NCI-H460 (cell line): ENCODE data around the gene NAV2. TPM values are rescaled to one million over a fixed set of nuclear protein-coding genes. Genes with fewer than 3 reads are reported as not detected.
A peak's percentile ranks its signal among the peaks of the same experiment; 100 is the strongest.
"Not testable (repeated sequence)": the region's sequence is repeated elsewhere in the genome, so short reads cannot be mapped to it uniquely, and the experiment has no call there.

Source experiments
- DNase-seq: peaks from one replicate; pipeline ENCODE4 v3.0.0-alpha.2; 2016; ENCODE audit warnings: low read depth; ENCODE audit errors: extremely low read depth
- total RNA-seq: library from RNA; depleted of rRNA; stranded (reverse); fragments of >200 nt; shearing (Covaris generic); gene quantifications from 2 replicates; pipeline ENCODE4 v1.2.3, GENCODE V29; 2014

The NAV2 gene
- total RNA-seq, 1 experiment from 2014 or later, result 15.6 TPM

DNA sequence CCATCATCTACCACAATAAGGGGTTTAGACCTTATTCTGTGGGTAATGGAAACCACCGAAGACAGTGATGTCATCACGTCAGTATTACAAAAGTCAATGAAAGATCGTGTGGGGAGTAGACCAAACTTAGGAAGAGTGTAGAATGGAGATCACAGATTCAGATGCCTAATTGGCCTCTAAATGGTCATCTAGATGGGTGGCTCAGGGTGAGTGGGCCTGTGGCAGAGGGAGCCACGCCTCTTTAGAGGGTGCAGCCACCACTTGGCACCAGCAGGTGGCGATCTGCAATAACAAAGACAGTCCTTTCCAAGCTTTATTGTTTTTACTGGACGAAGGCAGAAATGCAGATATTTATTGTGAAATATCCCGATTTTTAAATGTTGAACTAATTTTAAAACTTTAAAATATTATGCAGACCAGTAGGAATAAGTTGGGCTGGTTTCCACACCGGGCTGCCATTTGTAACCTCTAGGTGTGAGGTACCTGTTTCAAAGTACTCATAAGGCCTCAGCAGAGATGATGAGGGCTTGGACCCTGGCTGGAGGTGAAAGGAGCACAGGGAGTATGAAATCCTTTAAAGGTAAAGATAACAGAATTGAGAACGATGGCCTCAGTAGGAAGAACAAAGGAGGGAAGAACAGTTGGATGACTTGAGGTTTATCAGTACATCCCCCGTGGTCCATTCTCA lies 225.7 kb downstream of the NAV2 start:
- peak; percentile 59 for DNase-seq

DNA sequence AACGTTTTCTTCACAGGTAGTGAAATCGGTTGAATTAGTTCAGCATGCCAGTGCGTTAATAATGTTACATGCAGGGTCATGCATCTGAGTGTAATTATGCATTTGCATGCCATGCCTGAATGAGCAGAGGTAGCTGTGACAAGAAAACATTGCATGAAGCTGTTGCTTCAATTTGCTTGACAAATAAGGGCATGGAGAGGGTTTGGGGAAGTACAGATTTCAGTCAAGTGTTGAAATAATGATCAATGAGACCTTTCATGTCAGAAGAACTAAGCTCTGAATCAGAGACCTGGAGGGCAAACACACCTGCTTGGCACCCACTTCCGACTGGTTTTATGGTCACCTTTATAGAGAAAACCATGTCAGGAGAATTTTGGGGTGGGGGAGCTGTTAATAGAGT lies 226.2 kb downstream of the NAV2 start:
- no peak for DNase-seq

DNA sequence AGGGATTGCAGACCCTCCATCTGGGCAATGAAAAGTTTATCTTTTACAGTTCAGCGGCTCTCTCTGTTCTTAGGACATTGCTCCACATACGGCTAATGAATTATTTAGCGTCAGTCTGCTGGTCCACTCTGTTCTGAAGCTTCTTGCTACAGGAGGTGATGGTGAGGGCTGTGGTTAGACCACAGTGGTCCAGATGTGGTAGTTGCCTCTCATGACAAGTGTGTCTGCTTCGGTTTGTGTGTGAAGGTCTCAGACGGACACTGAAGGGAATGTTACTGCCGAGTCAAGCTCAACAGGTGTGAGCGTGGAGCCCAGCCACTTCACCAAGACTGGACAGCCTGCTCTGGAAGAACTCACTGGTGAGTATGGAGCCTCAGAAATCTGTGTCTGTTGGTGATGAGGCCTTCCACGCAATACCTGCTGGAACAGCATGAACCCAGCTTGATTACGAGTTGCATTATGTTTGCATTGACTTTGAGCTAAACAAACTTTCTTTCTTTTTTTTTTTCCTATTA lies 226.8 kb downstream of the NAV2 start:
- DNase-seq, result no peak

DNA sequence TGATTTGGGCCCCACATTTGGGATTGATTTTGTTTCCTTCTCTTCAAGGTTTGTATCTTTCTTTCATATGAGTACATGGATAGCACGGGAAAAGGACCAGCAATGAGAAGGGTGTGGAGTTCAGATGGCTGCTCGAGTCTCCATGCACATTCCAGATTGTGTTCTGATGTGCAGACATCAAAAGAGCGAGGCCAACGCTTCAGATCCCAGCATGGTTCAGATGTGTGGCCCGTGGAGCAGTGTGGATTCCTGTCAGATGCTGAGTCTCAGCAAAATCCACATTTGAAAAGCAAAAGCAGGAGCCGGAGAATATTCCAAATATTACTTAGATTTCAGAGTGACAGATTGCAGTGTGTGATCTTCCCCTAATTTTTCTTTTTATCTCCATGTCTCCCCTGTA lies 228.2 kb downstream of the NAV2 start:
- DNase-seq, result no peak

DNA sequence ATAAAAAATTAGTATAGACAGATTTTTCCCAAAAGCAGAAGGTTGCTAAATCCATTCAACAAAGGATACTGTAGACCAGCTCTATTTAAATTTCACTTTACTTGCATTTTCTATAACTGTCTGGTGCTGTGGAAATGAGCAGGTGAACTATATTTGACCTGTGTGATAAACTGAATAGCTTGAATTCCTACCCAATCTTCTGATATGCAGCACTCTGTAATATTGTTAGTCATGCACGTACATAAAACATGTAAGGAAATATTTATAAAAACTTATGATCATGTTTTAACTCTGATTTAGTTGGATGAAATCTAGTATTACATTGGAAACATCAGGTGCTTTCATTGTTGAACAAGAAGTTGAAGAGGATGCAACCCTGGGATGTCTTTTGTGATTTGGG lies 234.0 kb downstream of the NAV2 start:
- no peak for DNase-seq

GRCh38 chr11:19947537-19948114 lies 235.0 kb downstream of the NAV2 start:
- no peak for DNase-seq

DNA sequence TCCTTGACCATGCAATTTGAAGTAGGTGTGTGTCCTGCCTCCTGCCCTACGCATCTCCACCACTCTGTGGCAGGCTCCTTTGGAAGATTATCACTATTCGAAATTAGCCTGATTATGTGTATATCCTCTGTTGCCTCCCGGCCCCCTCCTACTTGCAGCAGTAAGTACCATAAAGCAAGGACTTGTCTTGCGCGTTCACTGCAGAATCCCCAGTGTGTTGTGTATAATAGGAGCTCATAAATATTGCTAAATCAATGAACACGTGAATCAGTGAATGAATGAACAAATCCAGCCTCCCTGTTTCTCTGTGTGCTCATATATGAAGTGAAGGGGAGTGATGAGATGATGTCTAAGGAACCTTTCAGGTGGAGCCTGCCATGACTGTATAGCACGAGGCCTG lies 237.0 kb downstream of the NAV2 start:
- no peak for DNase-seq

DNA sequence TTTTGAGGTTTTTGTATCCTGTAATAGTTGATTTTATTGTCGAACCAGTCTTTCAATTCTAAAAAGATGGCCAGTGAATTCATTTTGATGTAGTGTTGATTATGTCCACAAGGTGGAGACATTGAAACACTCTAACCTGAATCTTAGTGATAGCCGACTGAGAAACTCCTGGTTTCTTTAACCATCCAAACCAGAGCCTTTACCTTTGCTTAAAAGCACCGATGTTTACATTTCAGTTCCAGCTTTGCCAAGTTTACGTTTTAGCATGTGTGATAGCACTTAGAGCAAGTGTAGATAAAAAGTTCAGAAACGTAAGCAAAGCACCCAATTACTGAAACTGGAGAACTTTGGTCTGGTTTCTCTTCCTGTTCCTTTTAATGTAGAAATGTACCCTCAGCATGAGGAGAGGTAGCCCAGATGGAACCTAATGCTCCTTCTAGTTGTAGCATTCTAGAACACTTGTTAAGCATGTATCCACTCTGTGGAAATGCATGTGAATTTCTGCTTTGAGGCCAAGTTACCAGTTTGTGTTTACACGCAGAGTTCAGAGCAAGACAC lies 239.0 kb downstream of the NAV2 start:
- DNase-seq, result peak; percentile 69

- no peak for DNase-seq
These were observed 239.5 kb downstream of the NAV2 start for GRCh38 chr11:19952116-19952605.

- no peak for DNase-seq
These were observed 240.3 kb downstream of the NAV2 start for GRCh38 chr11:19952911-19953310.

- DNase-seq, result no peak
These were observed 240.7 kb downstream of the NAV2 start for GRCh38 chr11:19953336-19953735.

- DNase-seq, result peak; percentile 48
These were observed 241.3 kb downstream of the NAV2 start for GRCh38 chr11:19953909-19954308.

- DNase-seq, result no peak
These were observed 242.3 kb downstream of the NAV2 start for GRCh38 chr11:19954899-19955298.

DNA sequence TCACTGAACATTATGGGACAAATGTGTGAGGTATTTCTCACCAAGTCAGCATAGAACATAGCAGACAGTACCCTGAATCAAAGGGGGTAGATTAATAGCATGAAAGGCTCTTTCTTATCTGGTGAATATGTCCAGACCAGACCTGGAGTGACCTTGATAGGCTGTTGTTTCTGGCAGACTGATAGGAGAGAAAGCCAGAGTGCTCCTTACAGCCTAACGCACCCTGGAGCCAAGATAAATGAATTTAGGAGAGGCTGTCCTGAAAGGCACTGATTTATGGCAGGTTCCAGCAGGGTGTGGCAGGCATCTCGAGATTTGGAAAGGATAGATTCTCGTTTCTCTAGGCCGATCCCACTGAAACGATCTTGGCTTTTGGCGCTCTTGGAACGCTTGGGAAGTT lies 243.0 kb downstream of the NAV2 start:
- no peak for DNase-seq

GRCh38 chr11:19956228-19956627 lies 243.6 kb downstream of the NAV2 start:
- DNase-seq, result no peak

- DNase-seq, result no peak
These were observed 244.8 kb downstream of the NAV2 start for GRCh38 chr11:19957294-19957943.

DNA sequence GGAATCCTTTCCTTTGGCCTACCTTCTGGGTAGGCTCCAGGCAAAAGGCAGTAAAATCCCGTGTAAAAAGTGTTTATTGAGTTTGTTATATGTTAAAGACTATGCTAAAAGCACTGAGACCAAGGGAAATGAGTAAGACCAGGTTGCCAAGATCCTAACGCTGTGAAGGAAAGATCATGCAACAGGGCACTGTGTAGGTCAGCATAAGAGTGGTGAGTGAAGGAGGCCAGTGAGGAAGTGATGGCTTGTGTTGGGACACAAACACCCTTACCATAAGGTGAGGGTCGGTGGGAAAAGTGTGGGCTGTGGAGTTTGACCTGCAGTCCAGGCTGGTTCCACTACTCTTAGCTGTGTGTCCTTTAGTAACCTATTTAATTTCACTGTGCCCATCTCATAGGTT lies 245.6 kb downstream of the NAV2 start:
- no peak for DNase-seq

GRCh38 chr11:19959210-19959609 lies 246.6 kb downstream of the NAV2 start:
- no peak for DNase-seq

DNA sequence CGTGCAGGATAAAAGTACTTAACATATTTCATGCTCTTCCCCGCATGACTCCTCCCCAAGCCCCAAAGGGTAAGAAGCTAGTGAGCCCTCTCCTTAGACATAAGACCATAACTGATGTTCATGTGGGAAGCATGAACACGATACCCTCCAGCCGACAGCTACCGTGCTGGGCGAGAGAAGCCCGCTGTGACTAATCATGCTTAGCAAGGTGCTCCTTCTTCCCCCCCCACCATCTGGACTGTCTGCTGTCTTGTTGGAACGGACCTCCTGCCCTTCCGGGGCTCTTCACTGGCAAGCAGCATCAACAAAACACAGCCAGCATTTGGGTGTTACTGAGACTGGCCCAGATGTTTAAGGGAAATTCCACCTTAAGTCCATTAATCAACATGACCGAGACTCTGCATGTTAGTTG lies 247.0 kb downstream of the NAV2 start:
- no peak for DNase-seq

DNA sequence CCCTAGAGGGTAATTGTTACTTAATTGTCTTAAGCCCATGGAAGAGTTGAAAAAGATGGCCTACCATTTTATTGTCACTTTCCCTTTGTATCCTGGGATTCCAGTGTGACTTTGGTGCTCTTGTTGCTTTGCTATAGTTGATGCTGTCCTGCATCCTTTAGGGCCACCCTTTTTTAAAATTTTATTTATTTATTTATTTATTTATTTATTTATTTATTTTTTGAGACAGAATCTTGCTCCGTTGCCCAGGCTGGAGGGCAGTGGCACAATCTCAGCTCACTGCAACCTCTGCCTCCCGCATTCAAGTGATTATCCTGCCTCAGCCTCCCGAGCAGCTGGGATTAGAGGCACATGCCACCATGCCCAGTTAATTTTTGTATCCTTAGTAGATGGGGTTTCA lies 247.8 kb downstream of the NAV2 start:
- not testable (repeated sequence) for DNase-seq

DNA sequence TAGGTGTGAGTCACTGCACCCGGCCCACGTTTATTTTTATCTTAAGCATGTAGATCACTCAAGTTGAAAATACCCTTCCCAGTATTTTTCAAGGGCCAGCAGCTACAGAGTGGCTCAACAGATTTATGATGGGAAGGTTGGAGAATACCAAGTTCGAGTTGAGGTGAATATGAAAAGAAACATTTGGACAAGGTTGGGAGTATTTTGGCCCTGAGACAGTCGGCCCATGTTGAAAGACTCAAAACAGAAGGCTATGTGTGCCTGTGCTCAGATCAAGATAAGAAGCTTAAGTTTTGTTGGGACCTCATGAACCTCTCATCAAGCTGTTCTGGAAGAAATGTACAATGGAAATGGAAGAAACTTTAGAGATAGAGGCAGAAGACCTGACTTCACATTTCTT lies 248.6 kb downstream of the NAV2 start:
- DNase-seq, result no peak
